ENCODE measurements around the gene PLG. TPM values are rescaled to one million over a fixed set of nuclear protein-coding genes. Genes with fewer than 3 reads are reported as not detected.
"Not testable (repeated sequence)": the region's sequence is repeated elsewhere in the genome, so short reads cannot be mapped to it uniquely, and the experiment has no call there.

The PLG gene
- total RNA-seq, 1 experiment from 2014 or later = 0.72 TPM

DNA sequence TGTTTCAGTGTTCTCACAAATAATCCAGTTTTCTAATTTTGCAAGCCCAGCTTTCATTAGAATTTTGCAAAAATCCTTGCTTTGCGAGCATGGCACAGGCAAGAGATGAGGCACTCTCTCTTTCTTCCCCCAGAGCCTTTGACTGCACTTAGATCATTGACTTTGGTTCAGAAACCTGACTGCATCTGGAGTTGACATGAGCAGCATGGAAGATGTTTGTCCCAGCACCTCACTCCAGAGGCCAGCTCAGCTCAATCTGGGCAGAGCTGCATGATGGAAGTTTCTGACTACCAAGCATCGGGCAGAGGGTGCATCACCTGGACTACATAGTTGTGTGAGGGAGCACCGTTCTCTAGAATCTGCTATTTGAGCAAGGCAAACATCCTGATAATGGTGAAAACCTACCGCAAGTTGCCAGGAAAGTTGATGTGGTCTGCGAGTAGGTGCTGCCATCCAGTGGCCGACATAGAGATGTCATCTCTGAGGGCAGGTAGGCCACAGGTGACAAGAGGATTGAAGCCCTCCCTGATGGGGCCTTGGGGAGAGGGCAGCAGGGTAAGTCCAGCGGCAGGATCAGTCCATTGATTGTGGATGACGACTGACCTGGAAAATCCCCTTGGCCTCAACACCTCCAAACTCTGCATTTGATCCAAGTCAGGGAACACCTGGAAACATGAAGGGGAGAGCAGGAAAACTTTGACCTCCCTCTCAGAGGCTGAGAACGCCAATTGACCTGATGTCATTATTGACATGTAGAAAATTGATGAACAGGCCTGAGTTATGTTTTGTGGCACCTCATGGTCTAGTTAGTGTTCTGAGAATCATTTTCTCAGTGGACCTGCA lies 34.2 kb upstream of the PLG start:
- ATAC-seq = peak; percentile 98
- Mint-ChIP-seq H3K9me3 (peaks cover 7% of the 10 kb centered on the region), H3K27me3 (ENCODE audit: low read depth) (peaks cover 2% of the 10 kb centered on the region), H3K36me3 (no peaks in the 10 kb centered on the region), H3K4me1 (peaks cover 2% of the 10 kb centered on the region), H3K27ac (no peak overlapping the region), H3K4me3 (no peak overlapping the region)
- DNase-seq (ENCODE audit: low spot score) = peak; percentile 76
- CTCF ChIA-PET = interaction anchor here (0.8 to 1.1 kb wide), 3 partner anchors 25 to 579 kb away, joined by 3 to 4 read pairs (median 4); no protein-coding TSS in a partner anchor
- TF ChIP-seq SMAD3 (CRISPR knock-in tag; IDR thresholded peaks at IDR 0.05; ENCODE audit: borderline replicate concordance) = no peak
- TF ChIP-seq NFYB (CRISPR knock-in tag; conservative IDR thresholded peaks at IDR 0.05; ENCODE audit: low read depth) = no peak
- TF ChIP-seq CTCF (IDR thresholded peaks at IDR 0.05) = peak; percentile 69
- POLR2A ChIA-PET = no interaction called here

DNA sequence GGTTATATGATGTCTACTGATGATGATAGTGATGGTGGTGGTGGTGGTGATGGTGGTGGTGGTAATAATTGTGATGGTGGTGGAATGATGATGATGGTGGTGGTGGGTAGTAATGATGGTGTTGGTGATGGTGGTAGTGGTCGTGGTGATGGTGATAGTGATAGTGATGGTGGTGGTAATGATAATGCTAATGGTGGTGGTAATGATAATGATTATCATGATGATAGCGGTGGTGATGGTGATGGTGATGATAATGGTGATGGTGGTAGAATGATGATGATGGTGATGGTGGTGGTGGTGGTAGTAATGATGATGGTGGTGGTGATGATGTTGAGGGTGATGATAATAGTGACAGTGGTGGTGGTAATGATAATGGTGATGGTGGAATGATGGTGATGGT lies 33.5 kb upstream of the PLG start:
- Mint-ChIP-seq H3K4me1 (no peaks in the 10 kb centered on the region; the same call in 1 of the 2 replicates), H3K27ac (no peak overlapping the region), H3K36me3 (peaks cover 4% of the 10 kb centered on the region; the same call in 1 of the 2 replicates), H3K4me3 (no peak overlapping the region), H3K9me3 (peaks cover 15% of the 10 kb centered on the region), H3K27me3 (ENCODE audit: low read depth) (peaks cover 9% of the 10 kb centered on the region)
- DNase-seq (ENCODE audit: low spot score) (no peak), ATAC-seq (no peak)
- ChIA-PET CTCF (no interaction called here), POLR2A (no interaction called here)
- TF ChIP-seq ZBTB43 (CRISPR knock-in tag; IDR thresholded peaks at IDR 0.05) (no peak), HMGA2 (CRISPR knock-in tag; IDR thresholded peaks at IDR 0.05) (no peak), JUN (CRISPR knock-in tag; IDR thresholded peaks at IDR 0.05) (no peak), NR3C1 (CRISPR knock-in tag; conservative IDR thresholded peaks at IDR 0.05; ENCODE audit: low read depth) (no peak), NR1H2 (CRISPR knock-in tag; IDR thresholded peaks at IDR 0.05) (no peak), ZNF396 (CRISPR knock-in tag; IDR thresholded peaks at IDR 0.05; ENCODE audit: borderline replicate concordance) (no peak), NFYB (CRISPR knock-in tag; conservative IDR thresholded peaks at IDR 0.05; ENCODE audit: low read depth) (no peak), CREB1 (CRISPR knock-in tag; IDR thresholded peaks at IDR 0.05) (no peak), ZNF671 (CRISPR knock-in tag; IDR thresholded peaks at IDR 0.05) (no peak), PRRX2 (CRISPR knock-in tag; IDR thresholded peaks at IDR 0.05) (no peak), CTCF (IDR thresholded peaks at IDR 0.05) (no peak), ZNF532 (CRISPR knock-in tag; IDR thresholded peaks at IDR 0.05; ENCODE audit: borderline replicate concordance) (no peak)

- H3K9me3 Mint-ChIP-seq = peaks cover 21% of the 10 kb centered on the region
- H3K4me3 Mint-ChIP-seq; DNase-seq (ENCODE audit: low spot score); H3K27ac Mint-ChIP-seq; H3K4me1 Mint-ChIP-seq; CTCF ChIA-PET; H3K36me3 Mint-ChIP-seq; ATAC-seq; POLR2A ChIA-PET: not testable (repeated sequence)
- peaks cover 51% of the 10 kb centered on the region for H3K27me3 Mint-ChIP-seq (ENCODE audit: low read depth)
Observed at GRCh38 chr6:160676418-160676817, 25.6 kb upstream of the PLG start.
